Right lobe of liver (tissue), 6 donors: ENCODE results near the gene GCSAM. TPM values are rescaled to one million over a fixed set of nuclear protein-coding genes. Genes with fewer than 3 reads are reported as not detected.

Experiments used
- ATAC-seq, 4 donors: fragments of 200-7000 bp; cut with Tn5 transposase; one replicate each; pipeline ENCODE4 v1.9.1; 2020; ENCODE audit warnings: mild to moderate bottlenecking in 4 of 4, moderate library complexity in 4 of 4
- DNase-seq, 3 donors: peaks; one replicate each; pipeline ENCODE4 v3.0.0-alpha.2; 2020
- H3K27ac ChIP-seq, 3 donors: fragments of 200-600 bp; one replicate each; pipeline ENCODE4 v1.8.0; 2022
- H3K27me3 ChIP-seq, 2 donors: fragments of 200-600 bp; one replicate each; pipeline ENCODE4 v1.8.0; 2022
- H3K36me3 ChIP-seq, 4 donors: fragments of 200-600 bp; sonication (generic) in 1 of 4; one replicate each; pipeline versions ENCODE4 v1.5.1 to v1.8.0; 2017 to 2022; ENCODE audit warnings: control low read depth in 1 of 4
- H3K4me1 ChIP-seq, 4 donors: fragments of 200-600 bp; sonication (generic) in 1 of 4; one replicate each; pipeline versions ENCODE4 v1.5.1 to v1.8.0; 2017 to 2022; ENCODE audit warnings: control low read depth in 1 of 4
- H3K4me3 ChIP-seq, 3 donors: fragments of 200-600 bp; one replicate each; pipeline ENCODE4 v1.8.0; 2022
- H3K9me3 ChIP-seq, 4 donors: fragments of 200-600 bp; sonication (generic) in 1 of 4; one replicate each; pipeline versions ENCODE4 v1.5.1 to v1.8.0; 2017 to 2022; ENCODE audit warnings: control low read depth in 1 of 4
- CTCF ChIP-seq, 4 donors: fragments of 200-600 bp in 3 of 4; fragments of 450-650 bp in 1 of 4; IDR thresholded peaks; one replicate each; pipeline versions ENCODE4 v1.5.1 to v1.8.0; 2016 to 2022; ENCODE audit warnings: antibody characterized with exemption in 4 of 4, mild to moderate bottlenecking in 2 of 4
- POLR2A ChIP-seq: fragments of 450-650 bp; IDR thresholded peaks from one replicate; pipeline ENCODE4 v1.6.1; 2017; ENCODE audit warnings: antibody characterized with exemption, mild to moderate bottlenecking
- WGBS: methylation state at CpG from one replicate; pipeline ENCODE4 v1.1.6; 2018; ENCODE audit warnings: low coverage, low lambda C conversion rate; ENCODE audit not compliant: insufficient coverage; ENCODE audit errors: missing lambda C conversion rate; 5-methylcytosine and 5-hydroxymethylcytosine counted together
- intact Hi-C, 2 donors: fragments of 100-400 bp; cut with DNase I; formaldehyde crosslinking; loops; one replicate each; pipeline versions ENCODE4 v1.11.2 to v1.14.1; 2022
- total RNA-seq, 6 experiments: library from RNA; depleted of rRNA in 2 of 6; stranded (reverse); fragments of >200 nt in 2 of 6; fragmentation: NEBNext Ultra II Directional in 3 of 6; extraction: Animal tissue kit (Norgen Biotek cat#: 25700) in 3 of 6; gene quantifications; one replicate each; pipeline versions ENCODE4 v1.1.0 to v1.2.4, GENCODE V29; 2016 to 2023
- donor health status: DM: no; HTN: yes; CAD: no.
- donor health status: DM: no; HTN: no; CAD: no.
- donor health status: DM: no; HTN: no; CAD: no.
- donor health status: DM: no; HTN: yes; CAD: no.
- donor health status: DM: no; HTN: yes; CAD: no.

GCSAM gene
- total RNA-seq, 6 experiments from 2014 or later, result 0.12 to 0.18 TPM; not detected in 4

- H3K36me3 ChIP-seq, result no peaks in the 10 kb centered on the region
- no peak for DNase-seq
Measured at GRCh38 chr3:112095731-112096130, 37.3 kb downstream of the GCSAM start.

GRCh38 chr3:112093180-112093522 lies 39.9 kb downstream of the GCSAM start:
- no peak overlapping the region for H3K27ac ChIP-seq
- ATAC-seq, result no peak

More at GRCh38 chr3:112095731-112096130, 37.3 kb downstream of the GCSAM start:
- H3K27ac ChIP-seq, result no peak overlapping the region
- no peaks in the 10 kb centered on the region for H3K27me3 ChIP-seq
- ATAC-seq, result no peak
- H3K4me3 ChIP-seq, result no peak overlapping the region
- H3K4me1 ChIP-seq, result no peaks in the 10 kb centered on the region
- intact Hi-C loops, result no loop called here
- H3K9me3 ChIP-seq, result no peaks in the 10 kb centered on the region
- TF ChIP-seq POLR2A (no peak), CTCF (IDR thresholded peaks at IDR 0.05) (no peak)
- 24% methylated on average over 2 of the region's 2 CpGs for WGBS

GRCh38 chr3:112092496-112093179 lies 40.4 kb downstream of the GCSAM start:
- H3K9me3 ChIP-seq, result no peaks in the 10 kb centered on the region
- no peak for DNase-seq
- no peaks in the 10 kb centered on the region for H3K27me3 ChIP-seq
- ATAC-seq, result no peak
- 46% methylated on average over 5 of the region's 6 CpGs for WGBS
- H3K4me3 ChIP-seq, result no peak overlapping the region
- no peaks in the 10 kb centered on the region for H3K4me1 ChIP-seq
- no peak for TF ChIP-seq CTCF (IDR thresholded peaks at IDR 0.05)
- TF ChIP-seq POLR2A, result no peak
- H3K36me3 ChIP-seq, result no peaks in the 10 kb centered on the region
- intact Hi-C loops, result no loop called here
- H3K27ac ChIP-seq, result no peak overlapping the region

More at GRCh38 chr3:112093180-112093522, 39.9 kb downstream of the GCSAM start:
- Histone ChIP-seq H3K4me3 (no peak overlapping the region), H3K36me3 (no peaks in the 10 kb centered on the region), H3K9me3 (no peaks in the 10 kb centered on the region), H3K4me1 (no peaks in the 10 kb centered on the region), H3K27me3 (no peaks in the 10 kb centered on the region)
- TF ChIP-seq POLR2A (no peak), CTCF (IDR thresholded peaks at IDR 0.05) (no peak)
- intact Hi-C loops, result no loop called here
- DNase-seq, result no peak

- TF ChIP-seq POLR2A (no peak), CTCF (IDR thresholded peaks at IDR 0.05) (no peak)
- no peaks in the 10 kb centered on the region for H3K9me3 ChIP-seq
- no peak overlapping the region for H3K4me3 ChIP-seq
- DNase-seq (no peak), ATAC-seq (no peak)
- WGBS, result 42% methylated on average over 4 of the region's 6 CpGs
- no peaks in the 10 kb centered on the region for H3K36me3 ChIP-seq
- intact Hi-C loops, result no loop called here
- no peak overlapping the region for H3K27ac ChIP-seq
- H3K27me3 ChIP-seq, result no peaks in the 10 kb centered on the region
- peaks cover 0 to 5% (median 0%) of the 10 kb centered on the region in 4 donors for H3K4me1 ChIP-seq
Measured at GRCh38 chr3:112090887-112091586, 42.0 kb downstream of the GCSAM start.
